ENCODE results near the gene TUSC2. TPM values are rescaled to one million over a fixed set of nuclear protein-coding genes. Genes with fewer than 3 reads are reported as not detected.

Gene TUSC2
- total RNA-seq, 1 experiment from 2014 or later, result 33.5 TPM

GRCh38 chr3:50326182-50326541 lies 1.9 kb downstream of the TUSC2 start:
- Histone ChIP-seq H3K9ac (ENCODE audit: extremely low read depth, insufficient read length, low read length) (no peak overlapping the region), H2BK20ac (ENCODE audit: low read depth, low read length, poor library complexity, severe bottlenecking) (no peak overlapping the region), H3K27ac (ENCODE audit: insufficient read length, low read depth, low read length) (no peak overlapping the region), H2AFZ (ENCODE audit: low read length) (no peak overlapping the region), H2AK5ac (ENCODE audit: insufficient read length, low read length) (no peak overlapping the region), H3K9me3 (ENCODE audit: control insufficient read depth, low read depth, low read length) (no peaks in the 10 kb centered on the region), H3K23me2 (ENCODE audit: insufficient read length, low read depth, low read length, poor library complexity, severe bottlenecking) (peaks cover 21% of the 10 kb centered on the region), H4K8ac (replicated peaks; ENCODE audit: insufficient read length, low read depth, low read length) (no peak overlapping the region), H3K4ac (ENCODE audit: low read depth, low read length) (no peak overlapping the region), H3K4me2 (ENCODE audit: insufficient read depth, insufficient read length, low read length) (no peak overlapping the region), H2BK120ac (ENCODE audit: low read depth, low read length, poor library complexity, severe bottlenecking) (no peak overlapping the region), H4K20me1 (ENCODE audit: control insufficient read depth, insufficient read depth, insufficient read length) (no peaks in the 10 kb centered on the region), H2BK12ac (ENCODE audit: insufficient read length, low read depth, low read length) (no peak overlapping the region), H3K18ac (ENCODE audit: insufficient read length, low read depth, low read length) (no peak overlapping the region), H3K56ac (ENCODE audit: insufficient read length, low read depth, low read length) (no peak overlapping the region), H3K27me3 (ENCODE audit: insufficient read depth, low read length) (no peaks in the 10 kb centered on the region), H3T11ph (ENCODE audit: low read length) (no peak overlapping the region), H4K5ac (ENCODE audit: insufficient read length, low read depth, low read length) (no peak overlapping the region), H3K4me1 (ENCODE audit: insufficient read depth, low read length) (peaks cover 6% of the 10 kb centered on the region; the same call in 1 of the 2 replicates), H3K14ac (ENCODE audit: insufficient read depth, low read length) (no peak overlapping the region), H3K79me2 (ENCODE audit: insufficient read depth, low read length) (peaks cover 4% of the 10 kb centered on the region; the same call in 1 of the 2 replicates), H3K23ac (ENCODE audit: insufficient read length, low read depth, low read length) (no peak overlapping the region), H2BK5ac (ENCODE audit: insufficient read length, low read length) (no peak overlapping the region), H2BK15ac (ENCODE audit: low read depth, low read length) (no peak overlapping the region), H4K91ac (ENCODE audit: insufficient read length, low read depth, low read length) (no peak overlapping the region), H3K79me1 (ENCODE audit: insufficient read depth, low read depth, low read length, poor library complexity, severe bottlenecking) (peaks cover 6% of the 10 kb centered on the region)
- DNase-seq, result no peak
- H3K4me1 Mint-ChIP-seq, result peaks cover 15 to 31% of the 10 kb centered on the region in 2 experiments
- no peaks in the 10 kb centered on the region for H3K9me3 Mint-ChIP-seq
- peak overlapping the region; percentile 88 to 96; a peak in 4 of 5 replicates for H3K4me3 Mint-ChIP-seq
- peaks cover 21 to 44% (median 28%) of the 10 kb centered on the region in 3 experiments; a peak in 6 of 7 replicates for H3K36me3 Mint-ChIP-seq (ENCODE audit: insufficient read depth in 1 of 3, low read depth in 3 of 3)
- H3K27ac Mint-ChIP-seq, result no peak overlapping the region
- no peaks in the 10 kb centered on the region; the same call in 1 of the 2 replicates for H3K27me3 Mint-ChIP-seq (ENCODE audit: low read depth)
- no peak for TF ChIP-seq CTCF (conservative IDR thresholded peaks at IDR 0.05)
- WGBS (ENCODE audit: extremely low coverage, insufficient read length, low lambda C conversion rate), result no CpG with 5 or more reads among the region's 8 CpGs

Measured in H9 (cell line).